VCaP (cell line): ENCODE data around the gene TARBP1.

Experiments used
- H3K27ac ChIP-seq: fragments of 450-650 bp; 2 replicates; pipeline ENCODE4 v1.5.1; 2017
- CTCF ChIP-seq: fragments of 450-650 bp; conservative IDR thresholded peaks from 2 replicates; pipeline ENCODE4 v1.5.1; 2017; ENCODE audit warnings: mild to moderate bottlenecking, moderate library complexity

TARBP1 gene

GRCh38 chr1:234476172-234476571 is 2.8 kb downstream of the TARBP1 start:
- no peak for TF ChIP-seq CTCF
- no peak overlapping the region for H3K27ac ChIP-seq

- TF ChIP-seq CTCF, result no peak
- no peak overlapping the region for H3K27ac ChIP-seq
These were observed 3.7 kb downstream of the TARBP1 start for GRCh38 chr1:234475167-234475793.

- no peak overlapping the region for H3K27ac ChIP-seq
- no peak for TF ChIP-seq CTCF
These were observed 4.6 kb downstream of the TARBP1 start for GRCh38 chr1:234474375-234474774.

GRCh38 chr1:234473118-234473517 is 5.9 kb downstream of the TARBP1 start:
- TF ChIP-seq CTCF, result no peak
- no peak overlapping the region for H3K27ac ChIP-seq

GRCh38 chr1:234469376-234469775 is 9.6 kb downstream of the TARBP1 start:
- no peak overlapping the region for H3K27ac ChIP-seq
- no peak for TF ChIP-seq CTCF

GRCh38 chr1:234468580-234468979 is 10.4 kb downstream of the TARBP1 start:
- no peak for TF ChIP-seq CTCF
- no peak overlapping the region for H3K27ac ChIP-seq

- no peak overlapping the region for H3K27ac ChIP-seq
- no peak for TF ChIP-seq CTCF
These were observed 11.2 kb downstream of the TARBP1 start for GRCh38 chr1:234467821-234468220.
